Activated CD4-positive, alpha-beta T cell treated with anti-CD3 and anti-CD28 coated beads, Interleukin-2, amount 50 U/mL, for 16 hours (primary cell): ENCODE data around the gene MYO5B.
"Not testable (repeated sequence)": the region's sequence is repeated elsewhere in the genome, so short reads cannot be mapped to it uniquely, and the experiment has no call there.

Experiments
- DNase-seq: peaks from one replicate; pipeline ENCODE4 v3.0.0-alpha.2; 2020

MYO5B gene

DNA sequence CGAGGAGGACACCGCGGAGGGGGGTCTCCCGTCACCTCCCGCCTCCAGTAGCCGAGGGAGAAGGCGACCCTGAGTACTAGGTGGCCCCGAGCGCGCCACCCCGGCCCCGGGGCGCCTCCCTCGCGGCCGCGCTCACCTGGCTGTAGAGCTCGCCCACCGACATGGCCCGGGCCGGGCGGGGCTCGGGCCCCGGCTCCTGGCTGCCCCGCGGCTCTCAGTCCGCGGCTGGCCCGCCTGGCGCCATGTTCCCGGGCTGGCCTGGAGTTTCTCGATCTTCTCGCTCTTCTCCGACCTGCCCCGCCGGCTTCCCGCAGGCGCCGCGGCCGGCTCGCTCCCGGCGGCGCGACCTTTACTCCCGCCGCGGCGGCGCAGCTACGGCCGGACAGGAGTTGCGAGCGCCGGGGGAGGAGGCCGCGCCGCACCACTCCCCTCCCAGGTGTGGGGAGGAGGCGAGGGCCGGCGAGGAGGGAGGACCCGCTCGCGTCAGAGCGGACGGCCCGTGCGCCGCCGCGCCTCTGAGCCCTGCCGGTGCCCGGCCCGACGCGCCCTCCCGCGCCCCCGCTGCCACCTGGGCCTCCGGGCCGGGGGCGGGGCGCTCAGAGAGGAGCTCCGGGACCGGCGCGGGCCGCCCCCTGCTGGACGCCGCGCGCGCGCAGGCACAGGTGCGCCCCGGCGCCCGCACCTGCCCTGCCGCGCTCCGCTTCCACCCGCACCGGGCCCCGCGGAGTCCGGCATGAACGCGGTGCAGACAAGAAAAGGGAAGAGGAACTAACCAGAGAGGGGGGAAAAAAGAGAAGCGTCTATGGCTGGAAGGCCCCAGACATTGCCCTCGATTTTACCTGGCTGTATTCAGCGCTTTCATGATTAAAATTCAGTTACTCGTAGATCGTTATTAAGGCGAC is at the start of gene MYO5B:
TSS of gene MYO5B (minus strand) at position 517 of the 902 bp plus-strand sequence. CDS start at position 163, 354 bp downstream.
- peak; percentile 30 for DNase-seq

- DNase-seq: not testable (repeated sequence)
Measured at GRCh38 chr18:50241768-50242167, 46.8 kb upstream of the MYO5B start.

GRCh38 chr18:50240080-50240563 is 45.2 kb upstream of the MYO5B start:
- DNase-seq: peak; percentile 61

- no peak for DNase-seq
Measured at GRCh38 chr18:50232419-50232818, 37.5 kb upstream of the MYO5B start.

DNA sequence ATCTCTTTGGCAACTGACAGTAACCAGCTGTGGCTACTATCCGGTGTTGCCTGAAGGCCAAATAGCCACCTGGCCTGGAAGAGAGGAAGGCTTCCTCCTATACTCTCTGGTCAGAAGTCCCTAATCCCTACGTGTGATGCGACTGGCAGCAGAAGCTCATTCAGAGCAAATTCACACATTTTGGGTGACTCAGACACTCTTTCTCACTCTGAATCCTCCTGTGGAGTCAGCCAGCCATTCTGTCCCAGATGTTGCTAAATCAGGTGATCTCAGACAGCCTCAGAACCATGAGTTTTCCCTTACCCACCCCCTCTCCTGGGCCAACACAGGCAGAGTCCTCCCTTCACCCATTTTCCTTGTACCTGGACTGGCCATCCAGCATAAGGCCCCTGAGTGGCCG is 36.7 kb upstream of the MYO5B start:
- DNase-seq: peak; percentile 60

GRCh38 chr18:50220249-50220648 is 25.3 kb upstream of the MYO5B start:
- DNase-seq: not testable (repeated sequence)

- peak; percentile 40 for DNase-seq
Measured at GRCh38 chr18:50218432-50219197, 23.7 kb upstream of the MYO5B start.

- no peak for DNase-seq
Measured at GRCh38 chr18:50209311-50209710, 14.4 kb upstream of the MYO5B start.

GRCh38 chr18:50207722-50208121 is 12.8 kb upstream of the MYO5B start:
- no peak for DNase-seq

DNA sequence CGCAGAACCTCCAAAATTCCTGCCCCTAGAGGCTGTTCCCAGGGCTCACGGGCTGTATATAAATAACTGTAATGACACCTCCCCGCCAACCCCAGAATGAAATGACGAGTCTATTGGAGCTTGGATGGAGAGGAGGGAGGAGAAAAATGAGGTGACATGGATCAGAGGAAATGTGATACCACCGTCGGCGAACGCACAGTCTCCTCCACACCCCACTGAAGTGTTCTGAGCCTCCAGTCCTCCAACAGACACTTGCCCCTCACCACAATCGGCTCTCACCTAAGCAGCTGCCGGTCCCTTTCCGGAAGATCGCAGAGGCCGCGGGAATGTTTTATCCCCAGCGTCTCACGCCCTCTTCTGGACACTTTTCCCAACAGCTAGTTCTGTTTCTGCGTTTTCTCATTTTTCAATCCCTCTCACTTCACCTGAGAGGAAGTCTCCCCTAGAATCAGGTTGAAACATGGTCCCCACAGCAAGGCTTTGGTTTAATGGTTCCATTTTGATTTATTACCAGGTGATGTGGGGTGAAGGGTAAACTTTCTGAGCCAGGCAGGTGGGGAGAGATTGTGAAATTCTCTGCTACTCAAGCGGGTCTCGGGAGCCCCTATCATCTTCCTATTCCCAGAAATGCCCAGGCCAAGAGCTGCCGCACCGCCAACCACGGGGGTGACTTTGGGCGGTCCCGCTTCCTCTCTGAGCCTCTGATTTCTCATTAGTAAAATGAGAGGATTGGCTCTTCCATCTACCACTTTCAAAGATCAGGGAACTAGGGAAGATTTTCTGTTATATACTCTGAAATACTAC is 9.1 kb upstream of the MYO5B start:
- no peak for DNase-seq

GRCh38 chr18:50201476-50202018 is 6.6 kb upstream of the MYO5B start:
- no peak for DNase-seq

GRCh38 chr18:50199921-50200320 is 5.0 kb upstream of the MYO5B start:
- DNase-seq: no peak

GRCh38 chr18:50199346-50199855 is 4.5 kb upstream of the MYO5B start:
- no peak for DNase-seq

DNA sequence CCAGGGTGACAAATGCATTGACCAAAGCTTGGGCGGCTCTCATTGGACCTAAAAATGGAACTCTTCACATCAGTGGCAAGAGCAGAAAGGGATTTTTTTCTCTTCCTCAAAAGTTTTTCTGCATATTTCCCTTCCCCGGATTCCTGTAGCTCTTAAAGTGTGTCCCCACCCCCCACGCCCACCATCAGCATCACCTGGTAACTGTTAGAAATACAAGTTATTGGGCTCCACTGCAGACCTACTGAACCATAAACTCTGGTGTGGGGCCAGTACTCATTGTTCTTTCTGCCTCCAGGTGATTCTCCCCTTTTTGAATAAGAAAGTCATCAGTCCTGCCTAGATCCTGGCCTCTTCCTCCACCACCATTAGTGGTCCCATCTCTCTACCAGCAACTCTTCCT is 1.3 kb upstream of the MYO5B start:
- DNase-seq: no peak

GRCh38 chr18:50195689-50196088 is 742 bp upstream of the MYO5B start:
- no peak for DNase-seq

GRCh38 chr18:50193796-50194630 is 934 bp downstream of the MYO5B start:
- DNase-seq: no peak

- DNase-seq: no peak
Measured at GRCh38 chr18:50192995-50193795, 1.8 kb downstream of the MYO5B start.

- DNase-seq: no peak
Measured at GRCh38 chr18:50190926-50191325, 4.0 kb downstream of the MYO5B start.

DNA sequence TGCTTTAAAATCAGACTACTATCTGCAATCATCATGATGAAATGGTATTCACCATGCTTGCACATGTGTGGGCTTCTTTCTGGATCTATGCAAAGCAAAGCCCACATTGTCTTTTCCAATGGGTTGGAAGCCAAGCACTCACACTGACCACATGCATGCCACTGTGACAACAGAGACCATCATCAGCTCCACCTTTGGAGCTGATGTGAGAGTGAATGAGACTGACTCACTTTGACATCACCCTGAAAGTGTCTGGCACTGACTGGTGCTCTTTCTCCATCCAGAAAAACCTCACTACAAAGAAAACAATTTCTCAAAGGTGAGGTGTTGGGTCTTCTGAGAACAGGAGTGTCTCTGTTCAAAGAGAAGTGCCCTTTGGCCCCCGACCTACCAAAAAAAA is 4.7 kb downstream of the MYO5B start:
- no peak for DNase-seq

GRCh38 chr18:50189160-50189559 is 5.8 kb downstream of the MYO5B start:
- DNase-seq: no peak

GRCh38 chr18:50188652-50189051 is 6.3 kb downstream of the MYO5B start:
- DNase-seq: no peak
